GM19455 (cell line): ENCODE measurements around the gene FGF18.

Source experiments
- ATAC-seq: cut with Tn5 transposase; IDR thresholded peaks from one replicate; pipeline ENCODE4 v1.9.1; 2021; ENCODE audit not compliant: unreplicated experiment

The FGF18 gene

GRCh38 chr5:171462928-171463861 lies 43.7 kb downstream of the FGF18 start:
- ATAC-seq = no peak

- ATAC-seq = no peak
These were observed 44.4 kb downstream of the FGF18 start for GRCh38 chr5:171463862-171464229.

- no peak for ATAC-seq
These were observed 45.4 kb downstream of the FGF18 start for GRCh38 chr5:171464829-171465228.

GRCh38 chr5:171467107-171467506 lies 47.7 kb downstream of the FGF18 start:
- no peak for ATAC-seq

- ATAC-seq = no peak
These were observed 49.9 kb downstream of the FGF18 start for GRCh38 chr5:171469326-171469725.

- no peak for ATAC-seq
These were observed 51.0 kb downstream of the FGF18 start for GRCh38 chr5:171470420-171470819.

GRCh38 chr5:171474230-171474813 lies 54.9 kb downstream of the FGF18 start:
- ATAC-seq = no peak

GRCh38 chr5:171475596-171475995 lies 56.1 kb downstream of the FGF18 start:
- ATAC-seq = no peak

GRCh38 chr5:171476701-171477100 lies 57.3 kb downstream of the FGF18 start:
- ATAC-seq = no peak

GRCh38 chr5:171477101-171477500 lies 57.7 kb downstream of the FGF18 start:
- ATAC-seq = no peak

- no peak for ATAC-seq
These were observed 58.2 kb downstream of the FGF18 start for GRCh38 chr5:171477666-171478065.

GRCh38 chr5:171478946-171479775 lies 59.7 kb downstream of the FGF18 start:
- no peak for ATAC-seq

- ATAC-seq = no peak
These were observed 60.3 kb downstream of the FGF18 start for GRCh38 chr5:171479776-171480125.

- ATAC-seq = no peak
These were observed 60.8 kb downstream of the FGF18 start for GRCh38 chr5:171480239-171480638.

GRCh38 chr5:171481571-171482433 lies 62.4 kb downstream of the FGF18 start:
- ATAC-seq = no peak

- no peak for ATAC-seq
These were observed 62.9 kb downstream of the FGF18 start for GRCh38 chr5:171482434-171482730.

- no peak for ATAC-seq
These were observed 64.2 kb downstream of the FGF18 start for GRCh38 chr5:171483551-171484135.

GRCh38 chr5:171484460-171484899 lies 65.0 kb downstream of the FGF18 start:
- ATAC-seq = no peak

- ATAC-seq = no peak
These were observed 66.2 kb downstream of the FGF18 start for GRCh38 chr5:171485668-171486067.

- ATAC-seq = no peak
These were observed 67.2 kb downstream of the FGF18 start for GRCh38 chr5:171486613-171487012.
